H1 (cell line): ENCODE data around the gene AKAP9.

Source experiments
- CHD2 ChIP-seq: IDR thresholded peaks from 2 replicates; pipeline ENCODE4 v1.6.1; 2012; ENCODE audit warnings: low read length, improper control_type of control experiment
- TCF12 ChIP-seq: IDR thresholded peaks from 2 replicates; pipeline ENCODE4 v1.6.1; 2011; ENCODE audit warnings: low read depth, mild to moderate bottlenecking, low read length
- TF ChIP-seq, protein P1 (sequence below), 3 experiments: IDR thresholded peaks; 1 replicate in 2 of 3; 2 replicates in 1 of 3; pipeline versions ENCODE4 v1.5.1 to v1.6.1; 2011; ENCODE audit warnings: low read length in 3 of 3, mild to moderate bottlenecking in 3 of 3, inconsistent platforms in 2 of 3, low read depth in 1 of 3, moderate library complexity in 1 of 3; ENCODE audit not compliant: insufficient read depth in 1 of 3; ENCODE audit errors: control extremely low read depth in 1 of 3

DNA sequence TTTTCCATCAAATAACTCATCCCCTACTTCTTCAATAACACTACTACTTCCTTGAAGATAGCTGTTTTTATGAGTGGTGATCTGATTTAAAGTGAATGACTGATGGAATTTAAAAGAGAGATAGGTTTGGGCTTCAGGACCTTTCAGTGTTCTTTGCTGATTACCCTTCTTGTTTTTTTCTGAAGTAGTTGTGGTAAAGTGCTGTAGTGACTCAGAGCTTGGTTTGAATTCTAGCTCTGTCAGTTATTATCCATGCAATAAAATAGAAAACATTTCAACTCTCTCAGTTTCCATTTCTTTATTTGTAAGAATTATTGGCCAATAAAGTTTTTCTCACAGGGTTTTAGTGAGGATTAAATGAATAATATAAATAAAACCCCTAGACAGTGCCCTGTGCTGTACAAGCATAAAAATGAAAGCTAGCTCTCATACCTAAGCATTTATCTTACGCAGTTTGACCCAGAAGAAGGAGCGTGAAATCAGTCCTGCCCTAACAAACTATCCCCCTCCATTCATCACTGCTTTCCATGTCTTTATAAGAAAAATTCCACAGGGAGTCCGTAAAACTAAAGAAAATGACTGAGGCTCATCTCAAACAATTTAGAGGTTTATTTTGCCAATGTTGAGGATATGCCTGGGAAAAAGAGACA is 25.1 kb upstream of the AKAP9 start:
- TF ChIP-seq TCF12 (no peak), CHD2 (no peak)
- TF ChIP-seq, protein P1, sequence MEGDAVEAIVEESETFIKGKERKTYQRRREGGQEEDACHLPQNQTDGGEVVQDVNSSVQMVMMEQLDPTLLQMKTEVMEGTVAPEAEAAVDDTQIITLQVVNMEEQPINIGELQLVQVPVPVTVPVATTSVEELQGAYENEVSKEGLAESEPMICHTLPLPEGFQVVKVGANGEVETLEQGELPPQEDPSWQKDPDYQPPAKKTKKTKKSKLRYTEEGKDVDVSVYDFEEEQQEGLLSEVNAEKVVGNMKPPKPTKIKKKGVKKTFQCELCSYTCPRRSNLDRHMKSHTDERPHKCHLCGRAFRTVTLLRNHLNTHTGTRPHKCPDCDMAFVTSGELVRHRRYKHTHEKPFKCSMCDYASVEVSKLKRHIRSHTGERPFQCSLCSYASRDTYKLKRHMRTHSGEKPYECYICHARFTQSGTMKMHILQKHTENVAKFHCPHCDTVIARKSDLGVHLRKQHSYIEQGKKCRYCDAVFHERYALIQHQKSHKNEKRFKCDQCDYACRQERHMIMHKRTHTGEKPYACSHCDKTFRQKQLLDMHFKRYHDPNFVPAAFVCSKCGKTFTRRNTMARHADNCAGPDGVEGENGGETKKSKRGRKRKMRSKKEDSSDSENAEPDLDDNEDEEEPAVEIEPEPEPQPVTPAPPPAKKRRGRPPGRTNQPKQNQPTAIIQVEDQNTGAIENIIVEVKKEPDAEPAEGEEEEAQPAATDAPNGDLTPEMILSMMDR (IDR thresholded peaks at IDR 0.05; ENCODE audit: control extremely low read depth in 1 of 3, insufficient read depth in 1 of 3, low read depth in 1 of 3, low read length in 3 of 3), result no peak
